ENCODE measurements around the gene MAP2K6.

Gene MAP2K6

GRCh38 chr17:69407759-69408158 lies 6.7 kb upstream of the MAP2K6 start:
- no peak overlapping the region for H3K27ac Mint-ChIP-seq
- TF ChIP-seq, protein P1, sequence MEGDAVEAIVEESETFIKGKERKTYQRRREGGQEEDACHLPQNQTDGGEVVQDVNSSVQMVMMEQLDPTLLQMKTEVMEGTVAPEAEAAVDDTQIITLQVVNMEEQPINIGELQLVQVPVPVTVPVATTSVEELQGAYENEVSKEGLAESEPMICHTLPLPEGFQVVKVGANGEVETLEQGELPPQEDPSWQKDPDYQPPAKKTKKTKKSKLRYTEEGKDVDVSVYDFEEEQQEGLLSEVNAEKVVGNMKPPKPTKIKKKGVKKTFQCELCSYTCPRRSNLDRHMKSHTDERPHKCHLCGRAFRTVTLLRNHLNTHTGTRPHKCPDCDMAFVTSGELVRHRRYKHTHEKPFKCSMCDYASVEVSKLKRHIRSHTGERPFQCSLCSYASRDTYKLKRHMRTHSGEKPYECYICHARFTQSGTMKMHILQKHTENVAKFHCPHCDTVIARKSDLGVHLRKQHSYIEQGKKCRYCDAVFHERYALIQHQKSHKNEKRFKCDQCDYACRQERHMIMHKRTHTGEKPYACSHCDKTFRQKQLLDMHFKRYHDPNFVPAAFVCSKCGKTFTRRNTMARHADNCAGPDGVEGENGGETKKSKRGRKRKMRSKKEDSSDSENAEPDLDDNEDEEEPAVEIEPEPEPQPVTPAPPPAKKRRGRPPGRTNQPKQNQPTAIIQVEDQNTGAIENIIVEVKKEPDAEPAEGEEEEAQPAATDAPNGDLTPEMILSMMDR (IDR thresholded peaks at IDR 0.05; ENCODE audit: unreplicated experiment in 3 of 3), result no peak
- H3K27me3 Mint-ChIP-seq (ENCODE audit: low read depth), result no peaks in the 10 kb centered on the region
- no peaks in the 10 kb centered on the region for H3K36me3 Mint-ChIP-seq (ENCODE audit: low read depth)
- H3K9me3 Mint-ChIP-seq, result no peaks in the 10 kb centered on the region
- H3K4me1 Mint-ChIP-seq, result no peaks in the 10 kb centered on the region
- H3K4me3 Mint-ChIP-seq, result no peak overlapping the region

GRCh38 chr17:69410671-69411070 lies 3.8 kb upstream of the MAP2K6 start:
- no peaks in the 10 kb centered on the region for H3K4me1 Mint-ChIP-seq

DNA sequence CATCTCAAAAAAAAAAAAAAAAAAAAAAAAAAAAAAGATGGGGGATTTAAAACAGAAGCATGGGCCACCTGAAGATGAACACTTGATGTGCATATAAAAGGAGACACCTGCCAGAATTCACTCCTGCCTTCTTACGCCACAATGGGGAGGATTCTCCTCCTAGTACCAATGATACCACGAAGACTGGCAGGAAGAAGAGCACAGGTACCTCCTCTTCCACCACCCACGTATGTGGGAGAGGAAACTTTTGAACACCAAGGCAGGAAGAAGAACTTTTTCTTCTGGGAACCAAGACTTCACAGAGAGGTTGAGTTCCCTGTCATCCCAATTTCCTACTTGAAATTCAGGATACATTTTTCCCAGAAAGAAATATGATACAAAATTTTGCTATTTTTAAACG lies 2.7 kb upstream of the MAP2K6 start:
- TF ChIP-seq, protein P1 (IDR thresholded peaks at IDR 0.05; ENCODE audit: unreplicated experiment in 3 of 3), result no peak
- H3K4me3 Mint-ChIP-seq, result no peak overlapping the region
- H3K36me3 Mint-ChIP-seq (ENCODE audit: low read depth), result no peaks in the 10 kb centered on the region
- no peaks in the 10 kb centered on the region for H3K27me3 Mint-ChIP-seq (ENCODE audit: low read depth)
- no peak overlapping the region for H3K27ac Mint-ChIP-seq
- no peaks in the 10 kb centered on the region for H3K4me1 Mint-ChIP-seq
- no peaks in the 10 kb centered on the region for H3K9me3 Mint-ChIP-seq

More at GRCh38 chr17:69410671-69411070, 3.8 kb upstream of the MAP2K6 start:
- Mint-ChIP-seq H3K27ac (no peak overlapping the region), H3K4me3 (no peak overlapping the region), H3K36me3 (ENCODE audit: low read depth) (no peaks in the 10 kb centered on the region), H3K27me3 (ENCODE audit: low read depth) (no peaks in the 10 kb centered on the region), H3K9me3 (no peaks in the 10 kb centered on the region)
- TF ChIP-seq, protein P1 (IDR thresholded peaks at IDR 0.05; ENCODE audit: unreplicated experiment in 3 of 3), result no peak

DNA sequence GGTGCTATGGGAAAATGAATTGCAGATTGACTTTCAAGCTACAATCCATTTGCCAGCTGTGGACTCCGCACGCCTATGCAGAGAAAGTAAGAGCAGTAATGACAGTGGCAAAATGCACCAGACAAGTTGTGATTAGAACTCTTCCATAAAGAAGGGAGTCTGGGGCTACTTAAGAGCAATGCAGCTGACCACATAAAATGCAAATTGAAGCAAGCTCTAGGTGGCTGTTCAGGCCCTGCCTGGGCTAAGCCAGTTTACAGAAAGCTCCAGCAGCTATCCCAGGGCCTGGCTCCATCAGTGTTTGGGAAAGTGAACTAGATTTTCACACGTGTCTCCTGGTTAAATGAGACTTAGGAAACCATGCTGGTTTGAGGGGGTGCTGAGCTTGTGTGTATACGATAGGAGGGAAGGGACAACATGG lies 2.2 kb upstream of the MAP2K6 start:
- Mint-ChIP-seq H3K4me1 (peaks cover under 1% of the 10 kb centered on the region), H3K27ac (peak overlapping the region in 1 of 3 experiments; percentile 81), H3K4me3 (peak overlapping the region in 2 of 3 experiments; percentile 27 to 40), H3K27me3 (ENCODE audit: low read depth) (no peaks in the 10 kb centered on the region), H3K36me3 (ENCODE audit: low read depth) (no peaks in the 10 kb centered on the region), H3K9me3 (no peaks in the 10 kb centered on the region)
- TF ChIP-seq, protein P1 (IDR thresholded peaks at IDR 0.05; ENCODE audit: unreplicated experiment in 3 of 3), result no peak

DNA sequence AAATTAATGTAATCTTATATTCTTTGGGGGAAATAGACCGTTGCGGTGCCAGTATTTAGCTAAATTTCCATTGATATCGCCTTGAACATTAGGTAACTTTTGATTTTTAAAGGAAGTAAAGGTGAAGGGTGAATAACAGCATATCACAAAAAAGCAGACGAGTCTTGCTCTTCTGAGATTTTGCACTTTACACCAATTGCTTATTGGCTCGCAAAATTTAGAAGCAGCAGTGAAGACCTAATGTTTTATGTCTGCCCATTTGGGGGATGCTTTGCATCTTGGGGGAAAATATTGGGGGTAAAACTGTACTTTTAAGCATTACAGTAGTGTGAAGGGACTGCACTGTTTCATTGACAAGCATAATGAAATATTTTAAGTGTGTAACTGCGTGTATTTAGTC lies 934 bp downstream of the MAP2K6 start:
- no peaks in the 10 kb centered on the region for H3K36me3 Mint-ChIP-seq (ENCODE audit: low read depth)
- H3K27me3 Mint-ChIP-seq (ENCODE audit: low read depth), result no peaks in the 10 kb centered on the region
- H3K9me3 Mint-ChIP-seq, result no peaks in the 10 kb centered on the region
- TF ChIP-seq, protein P1 (IDR thresholded peaks at IDR 0.05; ENCODE audit: unreplicated experiment in 3 of 3), result no peak
- no peak overlapping the region for H3K27ac Mint-ChIP-seq
- H3K4me3 Mint-ChIP-seq, result no peak overlapping the region
- peaks cover 17% of the 10 kb centered on the region for H3K4me1 Mint-ChIP-seq

Measured in nephron (organoid).